T-cell (primary cell): ENCODE results near the gene SLCO2B1. TPM values are rescaled to one million over a fixed set of nuclear protein-coding genes. Genes with fewer than 3 reads are reported as not detected.

Experiments
- ATAC-seq, 4 experiments: fragments of 200-7000 bp in 3 of 4; fragments of 150-1000 bp in 1 of 4; cut with Tn5 transposase; replicated peaks in 1 of 4; 1 replicate in 3 of 4; 2 replicates in 1 of 4; pipeline ENCODE4 v1.10.0; 2021; ENCODE audit warnings: moderate library complexity in 3 of 4, mild to moderate bottlenecking in 2 of 4, moderate number of reproducible peaks in 1 of 4
- CTCF ChIA-PET, 2 donors: fragments of 300-600 bp; sonication (Branson Sonifier 250); formaldehyde crosslinking; loops; one replicate each; lab custom pipeline; 2022; ENCODE audit warnings: antibody characterized with exemption in 2 of 2; lab: Charles Lee
- POLR2A ChIA-PET, 2 donors: fragments of 300-600 bp; sonication (Branson Sonifier 250); formaldehyde crosslinking; loops; one replicate each; lab custom pipeline; 2022; ENCODE audit warnings: antibody characterized with exemption in 2 of 2; lab: Charles Lee
- DNase-seq, 35 experiments: peaks; one replicate each; pipeline versions ENCODE4 v3.0.0 to v3.0.0-alpha.2; 2013 to 2023
- H3K27ac ChIP-seq: one replicate; pipeline ENCODE4 v1.5.1; 2013; ENCODE audit warnings: low read length
- H3K27me3 ChIP-seq, 2 experiments: replicated peaks in 1 of 2; 1 replicate in 1 of 2; 2 replicates in 1 of 2; pipeline versions ENCODE4 v1.6.1 to v1.7.0; 2013; ENCODE audit warnings: low read length in 1 of 2, mixed read lengths in 1 of 2; ENCODE audit not compliant: control insufficient read depth in 2 of 2, insufficient read depth in 2 of 2; ENCODE audit errors: extremely low read depth in 1 of 2
- H3K36me3 ChIP-seq, 2 donors: 1 replicate in 1 of 2; 2 replicates in 1 of 2; pipeline versions ENCODE4 v1.6.1 to v1.7.0; 2013; ENCODE audit warnings: low read length in 1 of 2; ENCODE audit not compliant: control insufficient read depth in 2 of 2, insufficient read depth in 1 of 2; ENCODE audit errors: extremely low read depth in 1 of 2
- H3K4me1 ChIP-seq, 2 experiments: 1 replicate in 1 of 2; 2 replicates in 1 of 2; pipeline versions ENCODE4 v1.6.1 to v1.7.0; 2013; ENCODE audit warnings: low read length in 2 of 2, mixed read lengths in 1 of 2; ENCODE audit not compliant: insufficient read depth in 2 of 2, control insufficient read depth in 1 of 2; ENCODE audit errors: extremely low read depth in 1 of 2
- H3K4me3 ChIP-seq, 2 donors: 1 replicate in 1 of 2; 2 replicates in 1 of 2; pipeline versions ENCODE4 v1.5.1 to v1.7.0; 2013; ENCODE audit warnings: mild to moderate bottlenecking in 2 of 2, low read length in 1 of 2, moderate library complexity in 1 of 2; ENCODE audit not compliant: control insufficient read depth in 1 of 2; ENCODE audit errors: extremely low read depth in 1 of 2
- H3K9me3 ChIP-seq: 2 replicates; pipeline ENCODE4 v1.7.0; 2013
- H3K27ac Mint-ChIP-seq, 2 donors: one replicate each; pipeline ENCODE4 v1.8.0; 2020 to 2021; ENCODE audit warnings: mild to moderate bottlenecking in 2 of 2, mixed read lengths in 2 of 2
- H3K27me3 Mint-ChIP-seq, 2 donors: one replicate each; pipeline ENCODE4 v1.8.0; 2021 to 2022; ENCODE audit warnings: mixed read lengths in 2 of 2
- H3K36me3 Mint-ChIP-seq: one replicate; pipeline ENCODE4 v1.8.0; 2021; ENCODE audit warnings: mixed read lengths
- H3K4me1 Mint-ChIP-seq, 3 donors: one replicate each; pipeline ENCODE4 v1.8.0; 2020 to 2022; ENCODE audit warnings: mixed read lengths in 3 of 3, mild to moderate bottlenecking in 1 of 3
- H3K4me3 Mint-ChIP-seq, 3 donors: one replicate each; pipeline ENCODE4 v1.8.0; 2020 to 2022; ENCODE audit warnings: mild to moderate bottlenecking in 3 of 3, mixed read lengths in 3 of 3, moderate library complexity in 3 of 3
- H3K9me3 Mint-ChIP-seq, 3 donors: one replicate each; pipeline ENCODE4 v1.8.0; 2020 to 2022; ENCODE audit warnings: mixed read lengths in 3 of 3
- WGBS: methylation state at CpG from one replicate; pipeline ENCODE4 v1.1.5; 2013; ENCODE audit warnings: missing lambda C conversion rate; ENCODE audit not compliant: insufficient coverage; 5-methylcytosine and 5-hydroxymethylcytosine counted together
- total RNA-seq, 35 experiments: library from RNA in 6 of 35; stranded (reverse) in 6 of 35; fragments of 120-200 nt in 1 of 35; gene quantifications; one replicate each; pipeline versions ENCODE4 v1.2.1 to v1.2.4 and lab custom pipeline; 2013 to 2026

The SLCO2B1 gene
- total RNA-seq, 5 donors from 2014 or later (not counting 1 experiment from before 2014, with no cell fraction given) = 0.55 to 0.79 (median 0.63) TPM; not detected in 2

- Histone ChIP-seq H3K27ac (no peak overlapping the region), H3K27me3 (peaks cover 0 to 8% of the 10 kb centered on the region in 2 experiments), H3K36me3 (no peaks in the 10 kb centered on the region), H3K4me3 (no peak overlapping the region), H3K9me3 (no peaks in the 10 kb centered on the region), H3K4me1 (no peaks in the 10 kb centered on the region)
- Mint-ChIP-seq H3K4me3 (no peak overlapping the region), H3K36me3 (peaks cover 9% of the 10 kb centered on the region), H3K27me3 (peaks cover 27 to 37% of the 10 kb centered on the region in 2 donors), H3K4me1 (no peaks in the 10 kb centered on the region), H3K9me3 (peaks cover 17 to 31% (median 18%) of the 10 kb centered on the region in 3 donors), H3K27ac (no peak overlapping the region)
- ChIA-PET POLR2A (no interaction called here), CTCF (no interaction called here)
- no peak for ATAC-seq
- no CpG with 5 or more reads among the region's 2 CpGs for WGBS
- no peak for DNase-seq
Observed at GRCh38 chr11:75112200-75112599, 38.7 kb upstream of the SLCO2B1 start.

- Histone ChIP-seq H3K36me3 (no peaks in the 10 kb centered on the region), H3K27me3 (peaks cover 0 to 8% of the 10 kb centered on the region in 2 experiments), H3K9me3 (no peaks in the 10 kb centered on the region), H3K4me1 (no peaks in the 10 kb centered on the region), H3K4me3 (no peak overlapping the region), H3K27ac (no peak overlapping the region)
- Mint-ChIP-seq H3K27ac (no peak overlapping the region), H3K27me3 (peaks cover 27 to 37% of the 10 kb centered on the region in 2 donors), H3K4me3 (no peak overlapping the region), H3K36me3 (peaks cover 9% of the 10 kb centered on the region), H3K4me1 (no peaks in the 10 kb centered on the region), H3K9me3 (peaks cover 17 to 31% (median 18%) of the 10 kb centered on the region in 3 donors)
- ChIA-PET POLR2A (no interaction called here), CTCF (no interaction called here)
- no peak for ATAC-seq
- no CpG with 5 or more reads among the region's 1 CpG for WGBS
- DNase-seq = no peak
Observed at GRCh38 chr11:75113030-75113429, 37.9 kb upstream of the SLCO2B1 start.

- no peak for ATAC-seq
- Histone ChIP-seq H3K27ac (no peak overlapping the region), H3K4me1 (no peaks in the 10 kb centered on the region), H3K36me3 (no peaks in the 10 kb centered on the region), H3K4me3 (no peak overlapping the region), H3K27me3 (peaks cover 0 to 8% of the 10 kb centered on the region in 2 experiments), H3K9me3 (no peaks in the 10 kb centered on the region)
- Mint-ChIP-seq H3K4me3 (no peak overlapping the region), H3K4me1 (no peaks in the 10 kb centered on the region), H3K27me3 (peaks cover 38 to 44% of the 10 kb centered on the region in 2 donors), H3K27ac (no peak overlapping the region), H3K9me3 (peaks cover 17 to 31% (median 18%) of the 10 kb centered on the region in 3 donors), H3K36me3 (peaks cover 9% of the 10 kb centered on the region)
- ChIA-PET CTCF (no interaction called here), POLR2A (no interaction called here)
- WGBS = 100% methylated on average over 1 of the region's 2 CpGs
- DNase-seq = no peak
Observed at GRCh38 chr11:75114465-75114864, 36.4 kb upstream of the SLCO2B1 start.

GRCh38 chr11:75118577-75118976 is 32.3 kb upstream of the SLCO2B1 start:
- no CpG with 5 or more reads among the region's 1 CpG for WGBS
- Histone ChIP-seq H3K4me1 (no peaks in the 10 kb centered on the region), H3K9me3 (no peaks in the 10 kb centered on the region), H3K27ac (no peak overlapping the region), H3K27me3 (peaks cover 0 to 8% of the 10 kb centered on the region in 2 experiments), H3K36me3 (no peaks in the 10 kb centered on the region), H3K4me3 (no peak overlapping the region)
- ChIA-PET CTCF (interaction anchor here in 1 of 2 donors (0.6 to 0.7 kb wide), 2 partner anchors 21 to 101 kb away, joined by 4 to 5 read pairs; no protein-coding TSS in a partner anchor), POLR2A (no interaction called here)
- no peaks in the 10 kb centered on the region for H3K4me1 Mint-ChIP-seq
- peaks cover 29 to 35% of the 10 kb centered on the region in 2 donors for H3K27me3 Mint-ChIP-seq
- no peaks in the 10 kb centered on the region for H3K36me3 Mint-ChIP-seq
- no peak overlapping the region for H3K4me3 Mint-ChIP-seq
- no peak for DNase-seq
- no peak overlapping the region for H3K27ac Mint-ChIP-seq
- peaks cover 5 to 11% (median 9%) of the 10 kb centered on the region in 3 donors for H3K9me3 Mint-ChIP-seq
- ATAC-seq = no peak

GRCh38 chr11:75126564-75126963 is 24.3 kb upstream of the SLCO2B1 start:
- no peaks in the 10 kb centered on the region for H3K36me3 ChIP-seq
- no peaks in the 10 kb centered on the region for H3K9me3 ChIP-seq
- CTCF ChIA-PET = interaction anchor here in 1 of 2 donors (0.7 kb wide), 1 partner anchor 115 kb away, joined by 3 read pairs; no protein-coding TSS in a partner anchor
- ATAC-seq (no peak), DNase-seq (no peak)
- no peak overlapping the region for H3K4me3 Mint-ChIP-seq
- H3K9me3 Mint-ChIP-seq = no peaks in the 10 kb centered on the region
- POLR2A ChIA-PET = no interaction called here
- H3K4me1 ChIP-seq = no peaks in the 10 kb centered on the region
- H3K4me3 ChIP-seq = no peak overlapping the region
- no CpG with 5 or more reads among the region's 2 CpGs for WGBS
- H3K36me3 Mint-ChIP-seq = no peaks in the 10 kb centered on the region
- peaks cover 18 to 24% of the 10 kb centered on the region in 2 donors for H3K27me3 Mint-ChIP-seq
- H3K4me1 Mint-ChIP-seq = no peaks in the 10 kb centered on the region
- no peak overlapping the region for H3K27ac Mint-ChIP-seq
- H3K27me3 ChIP-seq = peaks cover 0 to 9% of the 10 kb centered on the region in 2 experiments
- no peak overlapping the region for H3K27ac ChIP-seq

GRCh38 chr11:75132080-75132479 is 18.8 kb upstream of the SLCO2B1 start:
- peaks cover 24 to 28% of the 10 kb centered on the region in 2 donors for H3K27me3 Mint-ChIP-seq
- Histone ChIP-seq H3K27me3 (peaks cover 4 to 20% of the 10 kb centered on the region in 2 experiments), H3K27ac (no peak overlapping the region), H3K4me1 (no peaks in the 10 kb centered on the region), H3K9me3 (no peaks in the 10 kb centered on the region), H3K4me3 (no peak overlapping the region), H3K36me3 (no peaks in the 10 kb centered on the region)
- no peaks in the 10 kb centered on the region for H3K4me1 Mint-ChIP-seq
- no peaks in the 10 kb centered on the region for H3K36me3 Mint-ChIP-seq
- no peaks in the 10 kb centered on the region for H3K9me3 Mint-ChIP-seq
- DNase-seq (no peak), ATAC-seq (no peak)
- no CpG with 5 or more reads among the region's 3 CpGs for WGBS
- ChIA-PET CTCF (no interaction called here), POLR2A (interaction anchor here in 1 of 2 donors (0.6 kb wide), 1 partner anchor 357 kb away, joined by 5 read pairs; no protein-coding TSS in a partner anchor)
- no peak overlapping the region for H3K4me3 Mint-ChIP-seq
- H3K27ac Mint-ChIP-seq = no peak overlapping the region
